ENCODE results near the gene TMEM123.

The TMEM123 gene

GRCh38 chr11:102415304-102415916 lies 37.2 kb downstream of the TMEM123 start:
- DNase-seq (ENCODE audit: insufficient read length, low spot score) (no peak), FAIRE-seq (no peak)
- TF ChIP-seq POLR2A (IDR thresholded peaks at IDR 0.05; ENCODE audit: low read depth, low read length): no peak

DNA sequence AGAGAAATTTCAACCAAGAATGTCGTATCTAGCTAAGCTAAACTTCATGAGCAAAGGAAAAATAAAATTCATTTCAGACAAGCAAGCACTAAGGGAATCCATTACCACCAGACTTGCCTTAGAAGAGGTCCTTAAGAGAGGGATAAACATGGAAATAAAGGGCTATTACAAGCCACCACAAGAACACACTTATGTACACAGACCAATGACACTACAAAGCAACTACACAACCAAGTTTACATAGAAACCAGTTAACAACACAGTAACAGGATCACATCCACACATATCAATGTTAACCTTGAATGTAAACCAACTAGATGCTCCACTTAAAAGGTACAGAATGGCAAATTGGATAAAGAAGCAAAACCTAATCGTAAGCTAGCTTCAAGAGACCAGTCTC lies 38.0 kb downstream of the TMEM123 start:
- FAIRE-seq (no peak), DNase-seq (ENCODE audit: insufficient read length, low spot score) (no peak)
- no peak for TF ChIP-seq POLR2A (IDR thresholded peaks at IDR 0.05; ENCODE audit: low read depth, low read length)

- FAIRE-seq (no peak), DNase-seq (ENCODE audit: insufficient read length, low spot score) (no peak)
- TF ChIP-seq POLR2A (IDR thresholded peaks at IDR 0.05; ENCODE audit: low read depth, low read length): no peak
These were observed 39.1 kb downstream of the TMEM123 start for GRCh38 chr11:102413497-102413896.

GRCh38 chr11:102411142-102411541 lies 41.4 kb downstream of the TMEM123 start:
- DNase-seq (ENCODE audit: insufficient read length, low spot score) (no peak), FAIRE-seq (no peak)
- TF ChIP-seq POLR2A (IDR thresholded peaks at IDR 0.05; ENCODE audit: low read depth, low read length): no peak

DNA sequence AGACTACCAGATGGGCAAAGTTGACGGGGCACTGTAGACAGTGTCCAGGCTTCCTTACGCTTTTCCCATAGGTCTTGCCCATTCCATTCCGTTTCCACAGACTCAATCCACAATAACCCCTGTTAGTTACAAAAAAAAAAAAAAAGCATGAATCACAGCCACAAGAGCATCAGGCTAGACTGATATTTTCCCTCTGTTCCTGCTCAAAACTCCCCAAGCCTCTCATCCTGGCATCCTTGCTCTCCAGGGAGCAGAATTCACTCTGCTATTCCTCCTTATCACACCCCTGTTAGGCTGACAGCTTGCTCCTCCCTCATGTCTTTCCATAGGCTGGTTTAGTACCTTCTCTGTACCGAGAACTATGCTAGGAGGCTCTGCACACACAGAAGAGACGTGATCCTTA lies 42.2 kb downstream of the TMEM123 start:
- FAIRE-seq: no peak
- DNase-seq (ENCODE audit: insufficient read length, low spot score): no peak
- no peak for TF ChIP-seq POLR2A (IDR thresholded peaks at IDR 0.05; ENCODE audit: low read depth, low read length)

DNA sequence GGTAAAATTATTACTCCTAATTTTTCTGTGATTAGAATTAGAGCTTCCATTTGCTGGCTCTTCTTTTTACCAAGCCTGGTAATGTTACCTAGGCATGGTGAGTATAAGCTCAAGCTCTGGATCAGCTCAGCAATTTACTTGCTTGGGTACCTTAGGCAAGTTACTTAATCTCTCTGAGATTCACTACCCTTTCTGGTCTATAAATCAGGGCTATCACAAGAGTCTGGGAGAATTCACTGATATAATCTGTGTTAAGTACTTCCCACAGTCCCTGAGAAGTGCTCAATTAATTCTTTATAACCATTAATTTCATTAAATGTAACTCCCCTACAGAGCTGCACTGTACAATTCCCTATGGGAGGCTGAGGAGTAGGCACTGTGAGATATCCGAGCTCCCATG lies 44.2 kb downstream of the TMEM123 start:
- no peak for DNase-seq (ENCODE audit: insufficient read length, low spot score)

DNA sequence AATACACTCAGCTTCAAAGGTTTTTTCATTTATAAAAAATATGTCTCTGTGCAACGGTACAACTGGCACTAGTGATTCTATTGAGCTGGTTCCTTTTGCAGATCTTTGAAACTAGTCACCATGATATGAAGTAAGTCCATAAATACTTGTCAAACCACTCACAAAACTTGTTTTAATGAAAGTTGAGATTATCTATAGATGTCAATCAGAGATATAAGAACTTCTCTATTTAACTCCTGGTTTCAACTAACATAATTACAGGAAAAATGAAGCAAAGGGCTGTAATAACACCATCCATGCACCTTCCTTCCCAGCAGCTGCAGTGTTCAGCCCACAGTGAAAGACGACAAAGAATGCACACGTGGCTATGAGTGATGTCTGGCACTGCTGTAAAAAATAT lies 44.7 kb downstream of the TMEM123 start:
- no peak for DNase-seq (ENCODE audit: insufficient read length, low spot score)
- TF ChIP-seq POLR2A (IDR thresholded peaks at IDR 0.05; ENCODE audit: low read depth, low read length): no peak
- no peak for FAIRE-seq

More for the DNA sequence above, 44.2 kb downstream of the TMEM123 start:
- FAIRE-seq: no peak
- TF ChIP-seq POLR2A (IDR thresholded peaks at IDR 0.05; ENCODE audit: low read depth, low read length): no peak

GRCh38 chr11:102406099-102406498 lies 46.5 kb downstream of the TMEM123 start:
- DNase-seq (ENCODE audit: insufficient read length, low spot score): no peak

GRCh38 chr11:102405501-102405900 lies 47.1 kb downstream of the TMEM123 start:
- TF ChIP-seq POLR2A (IDR thresholded peaks at IDR 0.05; ENCODE audit: low read depth, low read length): no peak
- FAIRE-seq: no peak

More at GRCh38 chr11:102406099-102406498, 46.5 kb downstream of the TMEM123 start:
- FAIRE-seq: no peak
- no peak for TF ChIP-seq POLR2A (IDR thresholded peaks at IDR 0.05; ENCODE audit: low read depth, low read length)

GRCh38 chr11:102402548-102402947 lies 50.0 kb downstream of the TMEM123 start:
- FAIRE-seq (no peak), DNase-seq (ENCODE audit: insufficient read length, low spot score) (no peak)
- TF ChIP-seq POLR2A (IDR thresholded peaks at IDR 0.05; ENCODE audit: low read depth, low read length): no peak

More at GRCh38 chr11:102405501-102405900, 47.1 kb downstream of the TMEM123 start:
- DNase-seq (ENCODE audit: insufficient read length, low spot score): no peak

DNA sequence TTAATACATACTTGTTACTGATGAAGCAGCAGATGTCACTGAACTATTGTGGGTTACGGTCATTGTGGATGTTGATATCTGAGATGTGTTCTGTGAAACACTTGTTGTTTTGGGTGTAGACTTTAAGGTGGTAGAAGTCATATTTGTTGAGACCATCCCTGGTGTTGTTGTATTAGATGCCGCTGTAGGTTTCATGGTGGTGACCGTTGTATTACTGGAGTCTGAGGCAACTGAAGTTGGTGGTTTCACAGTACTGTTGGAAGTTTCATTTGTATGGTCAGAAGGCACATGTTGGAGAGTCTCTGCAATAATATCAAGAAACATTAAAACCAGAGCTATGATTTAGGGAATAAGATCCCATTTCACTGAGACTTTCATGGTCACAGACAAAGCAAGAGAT lies 50.7 kb downstream of the TMEM123 start:
- no peak for DNase-seq (ENCODE audit: insufficient read length, low spot score)
- no peak for TF ChIP-seq POLR2A (IDR thresholded peaks at IDR 0.05; ENCODE audit: low read depth, low read length)
- no peak for FAIRE-seq

DNA sequence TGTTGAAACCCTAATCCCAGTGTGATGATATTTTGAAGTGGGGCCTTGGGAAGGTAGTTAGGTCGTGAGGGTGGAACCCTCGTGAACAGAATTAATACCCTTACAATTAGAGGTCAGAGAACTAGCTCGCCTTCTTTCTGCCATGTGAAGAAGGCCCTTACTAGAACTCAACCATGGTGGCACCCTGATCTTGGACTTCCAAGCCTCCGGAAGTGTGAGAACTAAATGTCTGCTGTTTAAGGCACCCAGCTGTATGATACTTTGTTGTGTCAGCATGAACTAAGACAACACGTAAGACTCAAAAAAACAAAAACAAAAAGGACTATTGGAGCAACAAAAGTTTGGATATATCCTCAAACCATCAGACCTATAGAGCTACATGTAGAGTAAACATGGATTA lies 52.0 kb downstream of the TMEM123 start:
- no peak for TF ChIP-seq POLR2A (IDR thresholded peaks at IDR 0.05; ENCODE audit: low read depth, low read length)
- FAIRE-seq (no peak), DNase-seq (ENCODE audit: insufficient read length, low spot score) (no peak)

DNA sequence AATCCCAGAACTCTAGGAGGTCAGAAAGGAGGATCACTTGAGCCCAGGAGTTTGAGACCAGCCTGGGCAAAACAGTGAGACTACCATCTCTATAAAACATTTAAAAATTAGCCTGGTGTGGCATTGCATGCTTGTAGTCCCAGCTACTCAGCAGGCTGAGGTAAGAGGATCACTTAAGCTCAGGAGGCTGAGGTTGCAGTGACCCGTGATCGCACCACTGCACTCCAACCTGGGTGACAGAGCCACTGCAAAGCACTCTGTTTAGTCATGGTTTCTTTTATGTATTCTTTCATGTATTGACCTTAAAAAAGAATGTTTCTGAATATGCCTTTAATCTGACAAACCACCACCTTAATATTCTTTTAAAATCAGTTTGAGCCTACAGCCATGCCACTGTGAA lies 53.4 kb downstream of the TMEM123 start:
- FAIRE-seq (no peak), DNase-seq (ENCODE audit: insufficient read length, low spot score) (no peak)
- TF ChIP-seq POLR2A (IDR thresholded peaks at IDR 0.05; ENCODE audit: low read depth, low read length): no peak

- DNase-seq (ENCODE audit: insufficient read length, low spot score) (no peak), FAIRE-seq (no peak)
- no peak for TF ChIP-seq POLR2A (IDR thresholded peaks at IDR 0.05; ENCODE audit: low read depth, low read length)
These were observed 54.3 kb downstream of the TMEM123 start for GRCh38 chr11:102398297-102398696.

DNA sequence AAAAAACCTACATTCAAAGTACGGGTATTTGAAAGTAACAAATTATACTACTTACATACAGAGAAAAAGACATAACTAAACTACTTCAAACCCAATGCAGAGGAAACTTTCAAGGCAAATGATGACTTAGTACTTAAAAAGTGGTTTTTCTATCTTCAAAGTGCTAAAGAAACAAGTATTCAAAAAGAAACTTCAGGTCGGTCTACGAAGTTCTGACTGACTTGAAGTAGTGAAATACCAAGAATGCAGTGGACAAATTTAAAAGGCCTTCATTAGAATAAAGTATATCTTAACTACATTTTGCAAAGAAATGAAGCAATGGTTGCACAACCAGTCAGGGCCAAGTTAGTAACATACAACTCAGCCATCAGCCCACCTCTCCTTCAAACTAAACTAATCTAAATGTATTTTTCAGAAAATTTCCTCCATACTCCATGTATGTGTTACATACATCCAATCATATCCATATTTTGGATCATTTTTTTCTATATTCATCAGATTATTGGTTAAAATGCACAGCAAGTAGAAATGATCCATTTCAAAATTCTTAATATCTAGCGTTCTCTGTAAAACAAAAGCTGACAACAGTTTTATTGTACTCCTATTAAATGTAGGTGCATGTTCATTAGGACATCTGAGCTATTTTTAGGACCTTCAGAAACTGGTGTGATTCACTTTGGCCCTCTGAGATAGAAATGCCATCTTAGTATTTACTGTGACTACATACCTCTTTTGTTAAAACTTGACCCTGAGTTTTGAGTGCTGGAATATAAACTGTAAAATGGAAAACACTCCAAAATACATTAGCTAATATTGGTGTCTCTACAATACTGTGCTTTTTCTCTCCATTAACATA lies 55.6 kb downstream of the TMEM123 start:
- FAIRE-seq: no peak

More for the DNA sequence above, 55.6 kb downstream of the TMEM123 start:
- no peak for TF ChIP-seq POLR2A (IDR thresholded peaks at IDR 0.05; ENCODE audit: low read depth, low read length)
- no peak for DNase-seq (ENCODE audit: insufficient read length, low spot score)

All from H54 (cell line).